Testis (tissue), 2 donors: Measurements from ENCODE around the gene PCMTD2.
"Not testable (repeated sequence)": the region's sequence is repeated elsewhere in the genome, so short reads cannot be mapped to it uniquely, and the experiment has no call there.

Source experiments
- CTCF ChIP-seq, 3 experiments: fragments of 450-650 bp in 2 of 3; fragments of 200-600 bp in 1 of 3; sonication (generic) in 1 of 3; IDR thresholded peaks; one replicate each; pipeline ENCODE4 v1.5.1; 2016 to 2019; ENCODE audit warnings: antibody characterized with exemption in 3 of 3, mild to moderate bottlenecking in 2 of 3, moderate library complexity in 1 of 3
- POLR2A ChIP-seq: fragments of 450-650 bp; IDR thresholded peaks from one replicate; pipeline ENCODE4 v1.6.1; 2017; ENCODE audit warnings: antibody characterized with exemption, mild to moderate bottlenecking, moderate library complexity

- TF ChIP-seq CTCF (IDR thresholded peaks at IDR 0.05); POLR2A: not testable (repeated sequence)
Observed at GRCh38 chr20:64234921-64235565, 20.5 kb upstream of the PCMTD2 start.
